IMR-90 (cell line): ENCODE data around the gene ENOX1. TPM values are rescaled to one million over a fixed set of nuclear protein-coding genes. Genes with fewer than 3 reads are reported as not detected.

Experiments used
- ATAC-seq: fragments of 200-7000 bp; cut with Tn5 transposase; 2 replicates; pipeline ENCODE4 v1.9.1; 2020; ENCODE audit warnings: low read depth, mild to moderate bottlenecking, moderate library complexity
- BruUV-seq: library from RNA; stranded (reverse); fragments of 400-500 nt; replicated peaks from 2 replicates; lab custom pipeline; 2021; lab: Mats Ljungman, UMichigan
- CTCF ChIA-PET: fragments of 300-600 bp; formaldehyde crosslinking; extraction: SDS; loops from one replicate; lab custom pipeline; 2021; ENCODE audit warnings: antibody characterized with exemption; lab: Yijun Ruan, JAX
- POLR2A ChIA-PET: fragments of 300-600 bp; sonication (Branson Sonifier 250); formaldehyde crosslinking; loops from one replicate; lab custom pipeline; 2022; ENCODE audit warnings: antibody characterized with exemption; ENCODE audit not compliant: unreplicated experiment; lab: Charles Lee
- DNase-seq: peaks from one replicate; pipeline ENCODE4 v3.0.0; 2013
- H2AFZ ChIP-seq: replicated peaks from 2 replicates; pipeline ENCODE3; 2013; ENCODE audit warnings: low read length, mild to moderate bottlenecking; ENCODE audit not compliant: poor library complexity
- H2AK5ac ChIP-seq: 2 replicates; pipeline ENCODE4 v1.6.1; 2013; ENCODE audit warnings: low read depth, low read length, inconsistent platforms
- H2AK9ac ChIP-seq: replicated peaks from 2 replicates; pipeline ENCODE3; 2013; ENCODE audit warnings: mild to moderate bottlenecking, low read depth, low read length, moderate library complexity; ENCODE audit not compliant: poor library complexity
- H2BK120ac ChIP-seq: 2 replicates; pipeline ENCODE4 v1.6.1; 2013; ENCODE audit warnings: low read depth, low read length, inconsistent platforms
- H2BK15ac ChIP-seq: 3 replicates; pipeline ENCODE4 v1.6.1; 2013; ENCODE audit warnings: low read depth, low read length, inconsistent platforms
- H2BK20ac ChIP-seq: 2 replicates; pipeline ENCODE4 v1.6.1; 2013; ENCODE audit warnings: low read depth, mild to moderate bottlenecking, inconsistent platforms, low read length, moderate library complexity
- H2BK5ac ChIP-seq: 2 replicates; pipeline ENCODE4 v1.6.1; 2013; ENCODE audit warnings: mild to moderate bottlenecking, low read depth, low read length, inconsistent platforms; ENCODE audit not compliant: poor library complexity, severe bottlenecking
- H3K14ac ChIP-seq: replicated peaks from 2 replicates; pipeline ENCODE4 v1.6.1; 2013; ENCODE audit warnings: low read depth, low read length, inconsistent platforms
- H3K18ac ChIP-seq: 2 replicates; pipeline ENCODE4 v1.6.1; 2013; ENCODE audit warnings: low read depth, low read length, control low read depth
- H3K23ac ChIP-seq: 2 replicates; pipeline ENCODE4 v1.6.1; 2013; ENCODE audit warnings: low read depth, low read length, inconsistent platforms
- H3K27ac ChIP-seq: 2 replicates; pipeline ENCODE4 v1.5.1; 2013; ENCODE audit warnings: mild to moderate bottlenecking, control low read depth, low read length; ENCODE audit not compliant: insufficient read depth
- H3K27me3 ChIP-seq: 2 replicates; pipeline ENCODE4 v1.6.1; 2013; ENCODE audit warnings: low read length; ENCODE audit not compliant: control insufficient read depth, insufficient read depth
- H3K36me3 ChIP-seq: 2 replicates; pipeline ENCODE4 v1.6.1; 2013; ENCODE audit warnings: low read length, mixed read lengths; ENCODE audit not compliant: control insufficient read depth, insufficient read depth
- H3K4ac ChIP-seq: 2 replicates; pipeline ENCODE4 v1.6.1; 2013; ENCODE audit warnings: low read depth, low read length, inconsistent platforms
- H3K4me1 ChIP-seq: 2 replicates; pipeline ENCODE4 v1.6.1; 2013; ENCODE audit warnings: low read length, mixed read lengths; ENCODE audit not compliant: control insufficient read depth, insufficient read depth
- H3K4me2 ChIP-seq: 2 replicates; pipeline ENCODE4 v1.6.1; 2013; ENCODE audit warnings: low read depth, mild to moderate bottlenecking, control low read depth, low read length, moderate library complexity
- H3K4me3 ChIP-seq: 2 replicates; pipeline ENCODE4 v1.5.1; 2013; ENCODE audit warnings: low read depth, mild to moderate bottlenecking, control low read depth, low read length, moderate library complexity; ENCODE audit not compliant: insufficient read depth
- H3K56ac ChIP-seq: 2 replicates; pipeline ENCODE4 v1.6.1; 2013; ENCODE audit warnings: low read length, inconsistent platforms; ENCODE audit not compliant: insufficient read depth; ENCODE audit errors: extremely low read depth
- H3K79me1 ChIP-seq, 2 experiments: 2 replicates each; pipeline ENCODE4 v1.6.1; 2013; ENCODE audit warnings: low read length in 2 of 2, inconsistent platforms in 1 of 2, low read depth in 1 of 2
- H3K9ac ChIP-seq: 2 replicates; pipeline ENCODE4 v1.6.1; 2013; ENCODE audit warnings: low read depth, low read length, control low read depth
- H3K9me1 ChIP-seq: 2 replicates; pipeline ENCODE4 v1.6.1; 2013; ENCODE audit warnings: low read length, inconsistent platforms; ENCODE audit not compliant: insufficient read depth
- H3K9me3 ChIP-seq: 2 replicates; pipeline ENCODE4 v1.6.1; 2013; ENCODE audit warnings: low read length; ENCODE audit not compliant: control insufficient read depth, insufficient read depth
- H4K20me1 ChIP-seq: 2 replicates; pipeline ENCODE4 v1.6.1; 2013; ENCODE audit warnings: low read length, inconsistent platforms; ENCODE audit not compliant: insufficient read depth
- H4K5ac ChIP-seq: 2 replicates; pipeline ENCODE4 v1.6.1; 2013; ENCODE audit warnings: mild to moderate bottlenecking, low read depth, low read length, control low read depth
- H4K8ac ChIP-seq, 2 experiments: 2 replicates each; pipeline ENCODE4 v1.6.1; 2013; ENCODE audit warnings: low read depth in 2 of 2, low read length in 2 of 2, control low read depth in 1 of 2, inconsistent platforms in 1 of 2
- H4K91ac ChIP-seq: 2 replicates; pipeline ENCODE4 v1.6.1; 2013; ENCODE audit warnings: low read depth, low read length, inconsistent platforms; ENCODE audit not compliant: insufficient read depth
- BHLHE40 ChIP-seq: fragments of 150-350 bp; IDR thresholded peaks from 2 replicates; pipeline ENCODE4 v1.6.1; 2016; ENCODE audit warnings: mild to moderate bottlenecking, low read depth, low read length
- ELK1 ChIP-seq: fragments of 150-350 bp; IDR thresholded peaks from 2 replicates; pipeline ENCODE4 v1.6.1; 2016; ENCODE audit warnings: low read depth, mild to moderate bottlenecking, low read length, moderate library complexity, borderline replicate concordance
- FOS ChIP-seq: fragments of 150-350 bp; IDR thresholded peaks from 2 replicates; pipeline ENCODE4 v1.6.1; 2016; ENCODE audit warnings: low read depth, low read length
- MAFK ChIP-seq: IDR thresholded peaks from 2 replicates; pipeline ENCODE4 v1.6.1; 2012; ENCODE audit warnings: low read depth, low read length, improper control_type of control experiment
- MAZ ChIP-seq: IDR thresholded peaks from 2 replicates; pipeline ENCODE4 v1.6.1; 2012; ENCODE audit warnings: low read depth, mild to moderate bottlenecking, low read length, improper control_type of control experiment, moderate library complexity, borderline replicate concordance
- NFE2L2 ChIP-seq: fragments of 150-350 bp; IDR thresholded peaks from 2 replicates; pipeline ENCODE4 v1.6.1; 2016; ENCODE audit warnings: low read depth, mild to moderate bottlenecking, low read length
- RFX5 ChIP-seq: IDR thresholded peaks from 2 replicates; pipeline ENCODE4 v1.8.0; 2012; ENCODE audit warnings: low read depth, mild to moderate bottlenecking, low read length, moderate library complexity
- SMC3 ChIP-seq: fragments of 150-350 bp; IDR thresholded peaks from 2 replicates; pipeline ENCODE4 v1.6.1; 2016; ENCODE audit warnings: low read depth, mild to moderate bottlenecking, antibody characterized with exemption, low read length, moderate library complexity
- USF2 ChIP-seq: fragments of 150-350 bp; IDR thresholded peaks from 2 replicates; pipeline ENCODE4 v1.6.1; 2017; ENCODE audit warnings: mild to moderate bottlenecking, antibody characterized with exemption, low read length, low read depth
- WGBS, 2 experiments: methylation state at CpG; one replicate each; pipeline versions ENCODE4 v1.1.5 to v1.1.7; 2013; ENCODE audit warnings: missing lambda C conversion rate in 2 of 2; ENCODE audit not compliant: insufficient read length in 1 of 2; ENCODE audit errors: extremely low coverage in 2 of 2; 5-methylcytosine and 5-hydroxymethylcytosine counted together
- dilution Hi-C: fragments of 300-500 bp; cut with HindIII; formaldehyde crosslinking; loops from one replicate; pipeline ENCODE4 v1.14.3; 2018; ENCODE audit warnings: low sequenced_read_pairs; ENCODE audit not compliant: unreplicated experiment
- in situ Hi-C: fragments of 300-500 bp; cut with MboI; formaldehyde crosslinking; loops from 3 replicates; pipeline ENCODE4 v1.14.3; 2019; ENCODE audit warnings: low sequenced_read_pairs, inconsistent platforms, mixed read lengths
- intact Hi-C: fragments of 100-400 bp; cut with micrococcal nuclease; formaldehyde crosslinking; loops from 2 replicates; pipeline ENCODE4 v1.10.0; 2022
- polyA plus RNA-seq, 3 experiments: library from polyadenylated mRNA; depleted of rRNA; stranded (reverse); fragments of >200 nt; gene quantifications; 2 replicates each; pipeline ENCODE4 v1.2.3, GENCODE V29; 2012; ENCODE audit warnings: low replicate concordance in 1 of 3
- total RNA-seq: library from RNA; depleted of rRNA; stranded (reverse); fragments of >200 nt; gene quantifications from 2 replicates; pipeline ENCODE4 v1.2.3, GENCODE V29; 2012

Gene ENOX1
- total and polyA plus RNA-seq, 2 of the 4 experiments (the other 2 are of a cell fraction) = 0.99 to 1.3 TPM

GRCh38 chr13:43408274-43408673, 378.5 kb downstream of the ENOX1 start:
- no peak overlapping the region for H3K18ac ChIP-seq
- H3K9me1 ChIP-seq = no peaks in the 10 kb centered on the region; the same call in 1 of the 2 replicates
- no peaks in the 10 kb centered on the region for H3K9me3 ChIP-seq
- H3K4ac ChIP-seq = no peak overlapping the region
- H3K56ac ChIP-seq = no peak overlapping the region
- H2BK20ac ChIP-seq = no peak overlapping the region
- ChIA-PET POLR2A (no interaction called here), CTCF (no interaction called here)
- no peak for ATAC-seq
- H3K27me3 ChIP-seq = peaks cover 1% of the 10 kb centered on the region
- H4K8ac ChIP-seq = no peak overlapping the region
- H4K5ac ChIP-seq = no peak overlapping the region
- no peak overlapping the region for H2AK5ac ChIP-seq
- H3K27ac ChIP-seq = no peak overlapping the region
- no peak overlapping the region for H2AK9ac ChIP-seq
- H3K9ac ChIP-seq = no peak overlapping the region
- in situ Hi-C loops = no loop called here
- intact Hi-C loops = no loop called here
- H2AFZ ChIP-seq = no peak overlapping the region
- no peak overlapping the region for H2BK120ac ChIP-seq
- no peak overlapping the region for H2BK15ac ChIP-seq
- H3K14ac ChIP-seq = no peak overlapping the region
- H4K91ac ChIP-seq = no peak overlapping the region
- no peaks in the 10 kb centered on the region for H4K20me1 ChIP-seq
- no peak for DNase-seq
- TF ChIP-seq MAFK = no peak
- no peak for TF ChIP-seq SMC3
- TF ChIP-seq MAZ = no peak
- no peak for TF ChIP-seq NFE2L2
- TF ChIP-seq ELK1 = no peak
- TF ChIP-seq FOS = no peak
- TF ChIP-seq RFX5 = no peak
- TF ChIP-seq BHLHE40 = no peak
- no peak for TF ChIP-seq USF2
- BruUV-seq = no TSS peak
- H3K79me1 ChIP-seq = no peaks in the 10 kb centered on the region
- H3K4me3 ChIP-seq = no peak overlapping the region
- H3K23ac ChIP-seq = no peak overlapping the region
- H3K4me1 ChIP-seq = peaks cover 3% of the 10 kb centered on the region; the same call in 1 of the 2 replicates
- no peak overlapping the region for H3K4me2 ChIP-seq
- H3K36me3 ChIP-seq = no peaks in the 10 kb centered on the region
- dilution Hi-C loops = no loop called here
- no peak overlapping the region for H2BK5ac ChIP-seq
- WGBS, 2 experiments = no CpG with 5 or more reads among the region's 3 CpGs
